NCI-H2227 treated with DMSO at 0.1 percent for 48 hours (cell line): ENCODE results near the gene KCNJ12.
"Not testable (repeated sequence)": the region's sequence is repeated elsewhere in the genome, so short reads cannot be mapped to it uniquely, and the experiment has no call there.

ENCODE experiments used
- DNase-seq: peaks from one replicate; lab custom pipeline; 2025; lab: John Stamatoyannopoulos, UW

Gene KCNJ12

GRCh38 chr17:21349358-21350050 is 26.7 kb upstream of the KCNJ12 start:
- not testable (repeated sequence) for DNase-seq

- DNase-seq, result not testable (repeated sequence)
Observed at GRCh38 chr17:21350495-21350894, 25.7 kb upstream of the KCNJ12 start.

- DNase-seq, result no peak
Observed at GRCh38 chr17:21351366-21352065, 24.6 kb upstream of the KCNJ12 start.

- no peak for DNase-seq
Observed at GRCh38 chr17:21352221-21352980, 23.8 kb upstream of the KCNJ12 start.

GRCh38 chr17:21352981-21353265 is 23.2 kb upstream of the KCNJ12 start:
- no peak for DNase-seq

- DNase-seq, result no peak
Observed at GRCh38 chr17:21353326-21354010, 22.7 kb upstream of the KCNJ12 start.

- DNase-seq, result no peak
Observed at GRCh38 chr17:21354796-21355385, 21.3 kb upstream of the KCNJ12 start.

- no peak for DNase-seq
Observed at GRCh38 chr17:21355586-21355985, 20.6 kb upstream of the KCNJ12 start.

GRCh38 chr17:21356537-21357127 is 19.5 kb upstream of the KCNJ12 start:
- no peak for DNase-seq

- no peak for DNase-seq
Observed at GRCh38 chr17:21357281-21357680, 18.9 kb upstream of the KCNJ12 start.

- no peak for DNase-seq
Observed at GRCh38 chr17:21357696-21358656, 18.2 kb upstream of the KCNJ12 start.

GRCh38 chr17:21358682-21359482 is 17.3 kb upstream of the KCNJ12 start:
- no peak for DNase-seq

GRCh38 chr17:21359483-21359840 is 16.7 kb upstream of the KCNJ12 start:
- no peak for DNase-seq

- DNase-seq, result no peak
Observed at GRCh38 chr17:21360048-21360447, 16.1 kb upstream of the KCNJ12 start.

GRCh38 chr17:21361020-21361809 is 14.9 kb upstream of the KCNJ12 start:
- DNase-seq, result no peak

GRCh38 chr17:21362331-21362931 is 13.7 kb upstream of the KCNJ12 start:
- no peak for DNase-seq

- no peak for DNase-seq
Observed at GRCh38 chr17:21363776-21364642, 12.1 kb upstream of the KCNJ12 start.

GRCh38 chr17:21365016-21365415 is 11.1 kb upstream of the KCNJ12 start:
- DNase-seq, result no peak
